Measurements from ENCODE around the gene MARCHF6. TPM values are rescaled to one million over a fixed set of nuclear protein-coding genes. Genes with fewer than 3 reads are reported as not detected.

MARCHF6 gene
- total and polyA plus RNA-seq, 9 of the 15 experiments (the other 6 are each of a cell fraction or from before 2014, with no cell fraction given) = 74.1 to 456 (median 116) TPM

DNA sequence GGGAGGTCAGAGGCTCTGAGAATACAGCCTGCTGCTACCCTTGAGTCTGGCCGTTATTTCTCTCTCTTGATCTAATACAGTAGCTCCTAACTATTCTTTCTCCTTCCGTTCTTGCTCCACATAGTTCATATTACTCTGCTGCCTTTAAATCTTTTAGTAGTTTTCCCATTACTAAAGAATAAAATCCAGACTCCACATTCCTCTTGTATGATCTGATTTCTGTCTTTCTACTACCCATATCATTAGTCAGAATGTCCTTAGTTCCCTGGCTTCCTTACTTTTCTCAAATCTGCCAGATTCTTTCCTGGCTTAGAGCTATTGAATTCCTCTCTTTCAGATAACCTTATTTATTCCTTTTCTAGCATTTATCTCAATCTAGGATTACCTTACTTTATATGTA is 40.0 kb downstream of the MARCHF6 start:
- POLR2A ChIA-PET = interaction anchor here (0.6 to 1.4 kb wide), 3 partner anchors 16 to 23 kb away, joined by 3 to 4 read pairs (median 3); no protein-coding TSS in a partner anchor
- no peak for DNase-seq (ENCODE audit: extremely low read depth in 1 of 4, low spot score in 3 of 4)
- intact Hi-C loops (cut with micrococcal nuclease) = no loop called here
- H3K27me3 ChIP-seq (ENCODE audit: control insufficient read depth in 2 of 2, insufficient read depth in 2 of 2, low read length in 2 of 2) = no peaks in the 10 kb centered on the region
- ATAC-seq = no peak
- H4K20me1 ChIP-seq (replicated peaks; ENCODE audit: control insufficient read depth, insufficient read depth, low read length) = no peaks in the 10 kb centered on the region
- 97% methylated on average over 2 of the region's 2 CpGs for WGBS (ENCODE audit: insufficient coverage, low coverage, missing lambda C conversion rate)
- FAIRE-seq = no peak
- in situ Hi-C loops (cut with MboI) = no loop called here
- H3K4me2 ChIP-seq (ENCODE audit: insufficient read depth, low read length) = no peak overlapping the region
- H2AFZ ChIP-seq (ENCODE audit: low read depth, low read length) = no peak overlapping the region
- CTCF ChIA-PET (ENCODE audit: low intra/inter-chr PET ratio) = no interaction called here
- no peak for TF ChIP-seq HNRNPH1 (optimal IDR thresholded peaks at IDR 0.05; ENCODE audit: low read depth, low read length)
- TF ChIP-seq ZNF551 (CRISPR knock-in tag; IDR thresholded peaks at IDR 0.05) = no peak
- TF ChIP-seq EP400 (IDR thresholded peaks at IDR 0.05) = no peak
- TF ChIP-seq ZNF764 (CRISPR knock-in tag; IDR thresholded peaks at IDR 0.05; ENCODE audit: low read depth) = no peak
- 0 out of 2 replicates have a peak, but pooled peaks have one; percentile 17 for TF ChIP-seq POLR2AphosphoS5 (IDR thresholded peaks at IDR 0.05; ENCODE audit: control insufficient read depth, insufficient read depth, low read depth, low read length)
- no peak for TF ChIP-seq MCM5 (IDR thresholded peaks at IDR 0.05; ENCODE audit: low read depth)
- TF ChIP-seq, protein P1, sequence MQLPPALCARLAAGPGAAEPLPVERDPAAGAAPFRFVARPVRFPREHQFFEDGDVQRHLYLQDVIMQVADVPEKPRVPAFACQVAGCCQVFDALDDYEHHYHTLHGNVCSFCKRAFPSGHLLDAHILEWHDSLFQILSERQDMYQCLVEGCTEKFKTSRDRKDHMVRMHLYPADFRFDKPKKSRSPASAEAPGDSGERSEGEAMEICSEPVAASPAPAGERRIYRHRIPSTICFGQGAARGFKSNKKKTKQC (CRISPR knock-in tag; IDR thresholded peaks at IDR 0.05) = no peak
- no peak for TF ChIP-seq CBX1 (IDR thresholded peaks at IDR 0.05; ENCODE audit: low read depth)
- TF ChIP-seq MCM2 (IDR thresholded peaks at IDR 0.05; ENCODE audit: low read depth) = no peak
- no peaks in the 10 kb centered on the region for H3K4me1 ChIP-seq (replicated peaks in 1 of 2; ENCODE audit: control insufficient read depth in 2 of 2, insufficient read depth in 2 of 2, low read length in 2 of 2)
- no peak overlapping the region for H3K9ac ChIP-seq (ENCODE audit: insufficient read depth in 1 of 2, low read depth in 2 of 2, low read length in 2 of 2)
- peaks cover 26% of the 10 kb centered on the region; the same call in 1 of the 3 replicates for H3K79me2 ChIP-seq (ENCODE audit: control insufficient read depth, insufficient read depth, low read length)
- no peaks in the 10 kb centered on the region for H3K9me3 ChIP-seq (replicated peaks; ENCODE audit: control insufficient read depth, insufficient read depth, low read depth, low read length)
- no peak overlapping the region for H3K27ac ChIP-seq (ENCODE audit: extremely low read depth, low read depth, low read length)
- H3K4me3 ChIP-seq = no peak overlapping the region
- BruUV-seq (replicated peaks) = no TSS peak
- H3K36me3 ChIP-seq (ENCODE audit: control insufficient read depth, insufficient read depth, low read length) = peaks cover 97% of the 10 kb centered on the region
- H3K9me1 ChIP-seq (ENCODE audit: control insufficient read depth, insufficient read depth, low read length) = no peaks in the 10 kb centered on the region
